ENCODE results near the gene KCNG2.

Gene KCNG2

GRCh38 chr18:79770826-79771225 lies 26.9 kb upstream of the KCNG2 start:
- no peak overlapping the region for H3K27ac ChIP-seq
- TF ChIP-seq, protein P1, sequence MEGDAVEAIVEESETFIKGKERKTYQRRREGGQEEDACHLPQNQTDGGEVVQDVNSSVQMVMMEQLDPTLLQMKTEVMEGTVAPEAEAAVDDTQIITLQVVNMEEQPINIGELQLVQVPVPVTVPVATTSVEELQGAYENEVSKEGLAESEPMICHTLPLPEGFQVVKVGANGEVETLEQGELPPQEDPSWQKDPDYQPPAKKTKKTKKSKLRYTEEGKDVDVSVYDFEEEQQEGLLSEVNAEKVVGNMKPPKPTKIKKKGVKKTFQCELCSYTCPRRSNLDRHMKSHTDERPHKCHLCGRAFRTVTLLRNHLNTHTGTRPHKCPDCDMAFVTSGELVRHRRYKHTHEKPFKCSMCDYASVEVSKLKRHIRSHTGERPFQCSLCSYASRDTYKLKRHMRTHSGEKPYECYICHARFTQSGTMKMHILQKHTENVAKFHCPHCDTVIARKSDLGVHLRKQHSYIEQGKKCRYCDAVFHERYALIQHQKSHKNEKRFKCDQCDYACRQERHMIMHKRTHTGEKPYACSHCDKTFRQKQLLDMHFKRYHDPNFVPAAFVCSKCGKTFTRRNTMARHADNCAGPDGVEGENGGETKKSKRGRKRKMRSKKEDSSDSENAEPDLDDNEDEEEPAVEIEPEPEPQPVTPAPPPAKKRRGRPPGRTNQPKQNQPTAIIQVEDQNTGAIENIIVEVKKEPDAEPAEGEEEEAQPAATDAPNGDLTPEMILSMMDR (conservative IDR thresholded peaks at IDR 0.05): no peak

DNA sequence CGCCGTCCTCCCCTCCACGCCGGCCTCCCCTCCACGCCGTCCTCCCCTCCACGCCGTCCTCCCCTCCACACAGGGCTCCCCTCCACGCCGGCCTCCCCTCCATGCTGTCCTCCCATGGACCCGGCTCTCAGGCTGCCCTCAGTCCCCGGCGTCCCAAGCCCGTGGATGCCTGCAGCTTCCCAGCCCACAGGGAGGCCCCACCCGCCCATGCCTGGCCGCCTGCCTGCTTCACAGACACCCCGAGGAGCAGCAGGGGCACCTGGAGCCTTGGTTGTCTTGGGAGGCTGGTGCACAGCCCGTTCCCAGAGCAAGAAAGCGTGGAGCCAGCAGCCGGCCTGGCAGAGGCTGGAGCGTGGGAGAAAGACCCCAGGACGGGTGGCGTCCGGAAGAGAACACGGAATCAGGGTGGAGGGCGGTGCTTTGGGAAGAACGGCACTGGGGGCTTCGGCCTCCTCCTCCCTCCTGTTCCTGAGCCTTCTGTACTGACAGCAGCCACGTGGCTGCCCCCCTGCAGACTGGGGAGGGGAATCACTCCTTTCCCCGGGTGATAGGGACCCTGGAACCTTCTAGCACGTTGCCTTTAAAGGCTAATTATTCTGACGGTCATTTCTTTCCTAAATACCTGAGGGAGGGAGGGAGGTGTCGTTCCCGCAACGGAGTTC lies 26.2 kb upstream of the KCNG2 start:
- H3K27ac ChIP-seq: no peak overlapping the region
- TF ChIP-seq, protein P1 (conservative IDR thresholded peaks at IDR 0.05): no peak

- TF ChIP-seq, protein P1 (conservative IDR thresholded peaks at IDR 0.05): no peak
- no peak overlapping the region for H3K27ac ChIP-seq
Observed at GRCh38 chr18:79772108-79772864, 25.5 kb upstream of the KCNG2 start.

GRCh38 chr18:79772865-79773696 lies 24.7 kb upstream of the KCNG2 start:
- TF ChIP-seq, protein P1 (conservative IDR thresholded peaks at IDR 0.05): no peak
- H3K27ac ChIP-seq: no peak overlapping the region

GRCh38 chr18:79774111-79774510 lies 23.6 kb upstream of the KCNG2 start:
- TF ChIP-seq, protein P1 (conservative IDR thresholded peaks at IDR 0.05): no peak
- H3K27ac ChIP-seq: no peak overlapping the region

DNA sequence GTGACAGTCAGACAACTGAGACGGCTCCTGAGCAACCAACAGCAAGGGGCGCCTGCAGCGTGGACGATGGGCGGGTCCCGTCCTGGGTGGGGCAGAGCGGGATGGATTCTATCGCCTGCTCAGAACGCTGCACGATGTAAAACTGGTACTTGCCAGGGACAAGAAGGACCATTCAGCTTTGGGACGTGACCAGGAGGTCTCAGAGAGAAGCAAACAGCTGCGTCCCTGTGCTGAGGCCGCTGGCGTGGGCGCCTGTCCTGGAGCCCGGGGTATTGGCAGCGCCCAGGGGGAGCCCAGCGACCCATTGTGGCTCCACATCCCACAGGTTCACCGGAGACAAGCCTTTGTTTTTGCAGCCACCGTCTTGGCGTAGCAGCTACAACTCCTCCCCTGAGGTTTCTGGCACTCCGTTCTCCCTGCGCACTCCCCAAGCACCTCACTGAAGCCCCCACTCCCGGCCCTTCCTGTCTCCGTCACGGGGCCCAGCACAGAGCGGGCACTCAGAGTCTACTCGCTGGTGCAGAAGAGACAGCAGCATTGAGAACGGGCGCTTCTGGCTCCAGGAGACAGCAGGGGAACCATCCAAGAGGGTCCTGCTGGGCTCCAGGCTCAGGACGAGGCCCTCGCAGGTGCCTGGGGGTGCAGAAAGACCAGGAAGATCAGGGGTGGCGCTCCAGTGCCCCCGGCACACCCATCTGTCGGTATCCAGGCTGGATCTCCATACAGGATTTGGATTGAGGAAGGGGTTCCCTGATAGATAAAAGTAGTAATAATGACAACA lies 22.1 kb upstream of the KCNG2 start:
- H3K27ac ChIP-seq: no peak overlapping the region
- TF ChIP-seq, protein P1 (conservative IDR thresholded peaks at IDR 0.05): no peak

All from VCaP (cell line).